ENCODE data around the gene MEF2C.

- TF ChIP-seq EZH2phosphoT487 (IDR thresholded peaks at IDR 0.05) (no peak), CTCF (IDR thresholded peaks at IDR 0.05) (no peak), EZH2 (IDR thresholded peaks at IDR 0.05) (no peak)
Measured at GRCh38 chr5:88924330-88924657, 41.3 kb upstream of the MEF2C start.
